MCF 10A (cell line): ENCODE measurements around the gene DCLK1. TPM values are rescaled to one million over a fixed set of nuclear protein-coding genes. Genes with fewer than 3 reads are reported as not detected.

Experiments
- BruUV-seq: library from RNA; stranded (reverse); fragments of 400-500 nt; replicated peaks from 2 replicates; lab custom pipeline; 2021; lab: Mats Ljungman, UMichigan
- CTCF ChIA-PET: fragments of 300-600 bp; sonication (Branson Sonifier 250); formaldehyde crosslinking; extraction: SDS; loops from one replicate; lab custom pipeline; 2021; ENCODE audit warnings: antibody characterized with exemption, inconsistent platforms; lab: Yijun Ruan, JAX
- POLR2A ChIA-PET: fragments of 300-600, 350-650 bp; sonication (Branson Sonifier 250); formaldehyde crosslinking; extraction: SDS; loops from one replicate; lab custom pipeline; 2020; ENCODE audit warnings: antibody characterized with exemption, inconsistent platforms; lab: Yijun Ruan, JAX
- DNase-seq: peaks from one replicate; pipeline ENCODE4 v3.0.0-alpha.2; 2018; ENCODE audit not compliant: unreplicated experiment
- H3K27ac Mint-ChIP-seq: one replicate; pipeline ENCODE4 v1.8.0; 2022; ENCODE audit warnings: mild to moderate bottlenecking, low read depth, mixed read lengths; ENCODE audit not compliant: unreplicated experiment
- H3K27me3 Mint-ChIP-seq: one replicate; pipeline ENCODE4 v1.8.0; 2022; ENCODE audit warnings: mixed read lengths; ENCODE audit not compliant: insufficient read depth, unreplicated experiment
- H3K36me3 Mint-ChIP-seq: one replicate; pipeline ENCODE4 v1.8.0; 2022; ENCODE audit warnings: mild to moderate bottlenecking, moderate library complexity, mixed read lengths; ENCODE audit not compliant: insufficient read depth, unreplicated experiment
- H3K4me1 Mint-ChIP-seq: one replicate; pipeline ENCODE4 v1.8.0; 2022; ENCODE audit warnings: mixed read lengths; ENCODE audit not compliant: insufficient read depth, unreplicated experiment
- H3K4me3 Mint-ChIP-seq: one replicate; pipeline ENCODE4 v1.8.0; 2022; ENCODE audit warnings: mild to moderate bottlenecking, moderate library complexity, mixed read lengths; ENCODE audit not compliant: unreplicated experiment
- H3K9me3 Mint-ChIP-seq: one replicate; pipeline ENCODE4 v1.8.0; 2022; ENCODE audit warnings: mixed read lengths; ENCODE audit not compliant: unreplicated experiment
- CTCF ChIP-seq: fragments of 200-600 bp; IDR thresholded peaks from one replicate; pipeline ENCODE4 v1.8.0; 2022; ENCODE audit warnings: antibody characterized with exemption, mild to moderate bottlenecking; ENCODE audit not compliant: unreplicated experiment
- intact Hi-C: fragments of 100-400 bp; cut with micrococcal nuclease; formaldehyde crosslinking; loops from 2 replicates; pipeline ENCODE4 v1.14.1; 2022
- total RNA-seq: library from RNA; stranded (reverse); gene quantifications from 2 replicates; pipeline ENCODE4 v1.2.3, GENCODE V29; 2022

DCLK1 gene
- total RNA-seq, 1 experiment from 2014 or later, result 0.44 TPM

DNA sequence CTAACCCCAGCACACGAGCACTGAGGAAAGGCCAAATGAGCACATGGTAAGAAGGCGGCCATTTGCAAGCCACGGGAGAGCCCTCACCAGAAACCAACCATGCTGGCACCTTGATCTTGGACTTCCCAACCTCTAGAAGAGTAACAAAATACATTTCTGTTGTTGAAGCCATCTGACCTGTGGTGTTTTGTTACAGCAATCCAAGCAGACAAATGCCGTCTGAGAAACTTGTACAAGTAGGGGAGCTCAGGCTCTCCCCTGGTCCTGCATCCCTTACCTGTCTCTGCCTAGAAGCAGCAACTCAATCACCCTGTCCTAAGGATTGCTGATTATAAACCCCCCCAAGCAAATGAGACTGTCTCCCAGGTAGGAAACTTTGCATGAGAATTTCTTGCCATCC, 399.7 kb downstream of the DCLK1 start:
- intact Hi-C loops, result no loop called here
- POLR2A ChIA-PET, result no interaction called here
- TF ChIP-seq CTCF, result no peak
- BruUV-seq, result no TSS peak
- Mint-ChIP-seq H3K4me3 (no peak overlapping the region), H3K36me3 (no peaks in the 10 kb centered on the region), H3K27me3 (no peaks in the 10 kb centered on the region), H3K4me1 (no peaks in the 10 kb centered on the region), H3K27ac (no peak overlapping the region), H3K9me3 (no peaks in the 10 kb centered on the region)
- DNase-seq, result no peak
- CTCF ChIA-PET, result interaction anchor here (1.5 kb wide), 1 partner anchor 9 kb away, joined by 8 read pairs; no protein-coding TSS in a partner anchor

GRCh38 chr13:35729926-35730627, 401.1 kb downstream of the DCLK1 start:
- POLR2A ChIA-PET, result interaction anchor here (0.6 to 1.2 kb wide), 2 partner anchors 13 to 541 kb away, joined by 3 to 4 read pairs; no protein-coding TSS in a partner anchor
- no peak for DNase-seq
- no TSS peak for BruUV-seq
- CTCF ChIA-PET, result interaction anchor here (0.8 to 1.1 kb wide), 2 partner anchors 9 to 99 kb away, joined by 3 to 6 read pairs; no protein-coding TSS in a partner anchor
- peaks cover 5% of the 10 kb centered on the region for H3K9me3 Mint-ChIP-seq
- H3K27me3 Mint-ChIP-seq, result no peaks in the 10 kb centered on the region
- intact Hi-C loops, result no loop called here
- H3K4me3 Mint-ChIP-seq, result no peak overlapping the region
- TF ChIP-seq CTCF, result no peak
- no peaks in the 10 kb centered on the region for H3K36me3 Mint-ChIP-seq
- H3K4me1 Mint-ChIP-seq, result no peaks in the 10 kb centered on the region
- H3K27ac Mint-ChIP-seq, result no peak overlapping the region

- intact Hi-C loops, result no loop called here
- no peak overlapping the region for H3K4me3 Mint-ChIP-seq
- H3K27me3 Mint-ChIP-seq, result no peaks in the 10 kb centered on the region
- TF ChIP-seq CTCF, result no peak
- peak; percentile 33 for DNase-seq
- ChIA-PET CTCF (interaction anchor here (0.7 to 1.0 kb wide), 2 partner anchors 97 to 1619 kb away, joined by 3 to 5 read pairs; no protein-coding TSS in a partner anchor), POLR2A (no interaction called here)
- H3K4me1 Mint-ChIP-seq, result peaks cover 5% of the 10 kb centered on the region
- no peak overlapping the region for H3K27ac Mint-ChIP-seq
- no TSS peak for BruUV-seq
- H3K36me3 Mint-ChIP-seq, result no peaks in the 10 kb centered on the region
- peaks cover 5% of the 10 kb centered on the region for H3K9me3 Mint-ChIP-seq
These were observed 403.3 kb downstream of the DCLK1 start for GRCh38 chr13:35727881-35728280.

- H3K27ac Mint-ChIP-seq, result no peak overlapping the region
- TF ChIP-seq CTCF, result no peak
- no TSS peak for BruUV-seq
- CTCF ChIA-PET, result interaction anchor here (0.6 to 2.4 kb wide), 6 partner anchors 29 to 513 kb away, joined by 3 to 7 read pairs (median 4); no protein-coding TSS in a partner anchor
- POLR2A ChIA-PET, result interaction anchor here (0.8 kb wide), 1 partner anchor 8 kb away, joined by 3 read pairs; no protein-coding TSS in a partner anchor
- peaks cover 5% of the 10 kb centered on the region for H3K9me3 Mint-ChIP-seq
- H3K4me1 Mint-ChIP-seq, result peaks cover 5% of the 10 kb centered on the region
- H3K36me3 Mint-ChIP-seq, result no peaks in the 10 kb centered on the region
- no peak for DNase-seq
- H3K4me3 Mint-ChIP-seq, result no peak overlapping the region
- intact Hi-C loops, result loop anchor here (5.0 kb wide), 2 partner anchors 228 to 517 kb away; no protein-coding TSS in a partner anchor
- no peaks in the 10 kb centered on the region for H3K27me3 Mint-ChIP-seq
These were observed 406.7 kb downstream of the DCLK1 start for GRCh38 chr13:35724446-35724845.
